ENCODE results near the gene NME2.

Gene NME2

DNA sequence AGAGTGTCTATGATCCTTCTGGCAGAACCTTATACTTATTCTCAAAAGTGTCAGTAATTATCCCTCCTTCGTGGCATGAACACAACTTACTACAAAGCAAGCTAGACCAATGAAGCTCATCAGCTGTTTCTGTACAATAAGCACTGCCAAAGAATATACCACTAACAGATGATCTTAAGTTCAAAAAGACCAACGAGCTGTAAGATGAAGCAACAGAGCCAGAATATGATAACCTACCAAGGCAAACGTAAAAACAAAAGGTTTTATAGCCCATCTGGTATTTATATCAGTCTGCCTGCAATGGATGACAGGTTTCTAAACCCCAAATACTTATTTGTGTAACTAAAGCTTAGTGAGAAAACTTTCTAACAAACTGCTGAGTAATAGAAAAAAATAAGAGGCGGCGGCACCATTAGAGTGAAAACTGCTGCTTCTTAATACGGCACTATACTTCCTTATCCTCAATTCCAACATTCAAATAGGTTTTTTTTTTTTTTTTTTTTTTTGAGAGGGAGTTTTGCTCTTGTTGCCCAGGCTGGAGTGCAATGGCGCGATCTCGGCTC is 22.1 kb downstream of the NME2 start:
- H3K27ac ChIP-seq (ENCODE audit: low read depth, low read length), result no peak overlapping the region
- no peak overlapping the region for H3K4me2 ChIP-seq (ENCODE audit: low read depth, low read length, poor library complexity, severe bottlenecking)
- no peak overlapping the region for H2AFZ ChIP-seq (ENCODE audit: low read depth, low read length, severe bottlenecking)
- H3K4me3 ChIP-seq (ENCODE audit: insufficient read depth, low read length, poor library complexity, severe bottlenecking), result no peak overlapping the region
- no peaks in the 10 kb centered on the region for H4K20me1 ChIP-seq (ENCODE audit: low read depth, low read length)
- no peaks in the 10 kb centered on the region for H3K9me3 ChIP-seq (ENCODE audit: insufficient read depth, low read length)
- no peaks in the 10 kb centered on the region for H3K9me2 ChIP-seq (replicated peaks; ENCODE audit: insufficient read depth, low read length)
- H3K9ac ChIP-seq (ENCODE audit: low read length), result no peak overlapping the region
- TF ChIP-seq EZH2phosphoT487 (conservative IDR thresholded peaks at IDR 0.05; ENCODE audit: low read length), result no peak
- TF ChIP-seq, protein P1, sequence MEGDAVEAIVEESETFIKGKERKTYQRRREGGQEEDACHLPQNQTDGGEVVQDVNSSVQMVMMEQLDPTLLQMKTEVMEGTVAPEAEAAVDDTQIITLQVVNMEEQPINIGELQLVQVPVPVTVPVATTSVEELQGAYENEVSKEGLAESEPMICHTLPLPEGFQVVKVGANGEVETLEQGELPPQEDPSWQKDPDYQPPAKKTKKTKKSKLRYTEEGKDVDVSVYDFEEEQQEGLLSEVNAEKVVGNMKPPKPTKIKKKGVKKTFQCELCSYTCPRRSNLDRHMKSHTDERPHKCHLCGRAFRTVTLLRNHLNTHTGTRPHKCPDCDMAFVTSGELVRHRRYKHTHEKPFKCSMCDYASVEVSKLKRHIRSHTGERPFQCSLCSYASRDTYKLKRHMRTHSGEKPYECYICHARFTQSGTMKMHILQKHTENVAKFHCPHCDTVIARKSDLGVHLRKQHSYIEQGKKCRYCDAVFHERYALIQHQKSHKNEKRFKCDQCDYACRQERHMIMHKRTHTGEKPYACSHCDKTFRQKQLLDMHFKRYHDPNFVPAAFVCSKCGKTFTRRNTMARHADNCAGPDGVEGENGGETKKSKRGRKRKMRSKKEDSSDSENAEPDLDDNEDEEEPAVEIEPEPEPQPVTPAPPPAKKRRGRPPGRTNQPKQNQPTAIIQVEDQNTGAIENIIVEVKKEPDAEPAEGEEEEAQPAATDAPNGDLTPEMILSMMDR (IDR thresholded peaks at IDR 0.05; ENCODE audit: insufficient read depth, low read length, poor library complexity, severe bottlenecking), result no peak
- H3K27me3 ChIP-seq (ENCODE audit: low read length), result no peaks in the 10 kb centered on the region
- 0 out of 2 replicates have a peak, but pooled peaks cover 9% of the 10 kb centered on the region for H3F3A ChIP-seq (ENCODE audit: insufficient read depth)
- no peaks in the 10 kb centered on the region for H3K79me2 ChIP-seq (ENCODE audit: insufficient read depth, low read length)
- peaks cover 28% of the 10 kb centered on the region for H3K36me3 ChIP-seq (ENCODE audit: low read length)

DNA sequence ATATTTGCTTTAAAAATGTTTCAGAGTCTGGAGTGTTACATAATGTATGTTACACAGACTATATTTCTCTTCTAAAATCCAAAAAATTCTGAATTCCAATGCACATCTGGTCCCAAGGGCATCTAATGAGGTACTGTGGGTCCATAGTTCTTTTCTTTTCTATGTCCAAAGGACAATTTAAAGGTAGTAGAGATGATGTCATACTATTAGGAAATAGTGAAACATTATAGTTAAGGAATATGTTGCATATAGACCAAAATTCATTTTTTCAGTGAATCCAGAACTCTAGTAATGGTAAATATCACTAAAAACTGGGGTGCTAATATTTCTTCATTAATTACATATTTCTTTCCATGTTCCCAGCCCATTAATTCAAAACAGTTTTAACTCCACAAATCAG is 23.0 kb downstream of the NME2 start:
- 0 out of 2 replicates have a peak, but pooled peaks cover 3% of the 10 kb centered on the region for H3F3A ChIP-seq (ENCODE audit: insufficient read depth)
- H3K27me3 ChIP-seq (ENCODE audit: low read length), result no peaks in the 10 kb centered on the region
- TF ChIP-seq EZH2phosphoT487 (conservative IDR thresholded peaks at IDR 0.05; ENCODE audit: low read length), result no peak
- TF ChIP-seq, protein P1 (IDR thresholded peaks at IDR 0.05; ENCODE audit: insufficient read depth, low read length, poor library complexity, severe bottlenecking), result no peak
- no peaks in the 10 kb centered on the region for H3K9me3 ChIP-seq (ENCODE audit: insufficient read depth, low read length)
- no peaks in the 10 kb centered on the region for H3K79me2 ChIP-seq (ENCODE audit: insufficient read depth, low read length)
- H4K20me1 ChIP-seq (ENCODE audit: low read depth, low read length), result no peaks in the 10 kb centered on the region
- no peak overlapping the region for H3K27ac ChIP-seq (ENCODE audit: low read depth, low read length)
- no peak overlapping the region for H3K4me3 ChIP-seq (ENCODE audit: insufficient read depth, low read length, poor library complexity, severe bottlenecking)
- peaks cover 23% of the 10 kb centered on the region for H3K36me3 ChIP-seq (ENCODE audit: low read length)
- H3K4me2 ChIP-seq (ENCODE audit: low read depth, low read length, poor library complexity, severe bottlenecking), result no peak overlapping the region
- H3K9ac ChIP-seq (ENCODE audit: low read length), result no peak overlapping the region
- H3K9me2 ChIP-seq (replicated peaks; ENCODE audit: insufficient read depth, low read length), result no peaks in the 10 kb centered on the region
- no peak overlapping the region for H2AFZ ChIP-seq (ENCODE audit: low read depth, low read length, severe bottlenecking)

DNA sequence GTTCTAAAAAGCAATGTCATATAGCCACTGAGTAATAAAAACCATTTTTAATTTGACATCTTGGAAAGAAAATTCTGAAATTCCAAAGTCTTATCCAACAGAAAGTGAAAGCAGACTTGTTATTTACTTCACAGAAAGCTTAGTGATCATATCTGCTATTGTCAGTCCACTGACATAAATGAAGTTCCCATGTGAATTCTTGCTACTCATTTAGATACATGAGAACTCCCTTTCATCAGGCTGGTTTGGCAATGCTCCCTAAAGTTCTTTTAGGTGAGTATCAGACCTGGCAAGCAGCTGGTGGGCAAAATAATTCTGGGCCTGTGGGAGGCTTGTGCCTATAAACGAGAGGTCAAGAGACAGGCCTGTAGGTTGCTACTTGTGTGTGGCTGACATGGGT is 23.4 kb downstream of the NME2 start:
- peaks cover 18% of the 10 kb centered on the region for H3K36me3 ChIP-seq (ENCODE audit: low read length)
- H2AFZ ChIP-seq (ENCODE audit: low read depth, low read length, severe bottlenecking), result no peak overlapping the region
- H3K27me3 ChIP-seq (ENCODE audit: low read length), result no peaks in the 10 kb centered on the region
- H3K9ac ChIP-seq (ENCODE audit: low read length), result no peak overlapping the region
- H4K20me1 ChIP-seq (ENCODE audit: low read depth, low read length), result no peaks in the 10 kb centered on the region
- H3K27ac ChIP-seq (ENCODE audit: low read depth, low read length), result no peak overlapping the region
- H3K4me2 ChIP-seq (ENCODE audit: low read depth, low read length, poor library complexity, severe bottlenecking), result no peak overlapping the region
- no peaks in the 10 kb centered on the region for H3K9me2 ChIP-seq (replicated peaks; ENCODE audit: insufficient read depth, low read length)
- TF ChIP-seq, protein P1 (IDR thresholded peaks at IDR 0.05; ENCODE audit: insufficient read depth, low read length, poor library complexity, severe bottlenecking), result no peak
- TF ChIP-seq EZH2phosphoT487 (conservative IDR thresholded peaks at IDR 0.05; ENCODE audit: low read length), result no peak
- no peaks in the 10 kb centered on the region for H3K9me3 ChIP-seq (ENCODE audit: insufficient read depth, low read length)
- H3K79me2 ChIP-seq (ENCODE audit: insufficient read depth, low read length), result no peaks in the 10 kb centered on the region
- 0 out of 2 replicates have a peak, but pooled peaks cover 3% of the 10 kb centered on the region for H3F3A ChIP-seq (ENCODE audit: insufficient read depth)
- H3K4me3 ChIP-seq (ENCODE audit: insufficient read depth, low read length, poor library complexity, severe bottlenecking), result no peak overlapping the region
